Muscle of arm (tissue), 12 donors: ENCODE measurements around the gene JSRP1. TPM values are rescaled to one million over a fixed set of nuclear protein-coding genes. Genes with fewer than 3 reads are reported as not detected.

Source experiments
- polyA plus RNA-seq, 12 donors: library from polyadenylated mRNA; unstranded; fragments of 120-200 nt; gene quantifications; one replicate each; pipeline ENCODE4 v1.2.1, GENCODE V29; 2013; ENCODE audit not compliant: insufficient read length in 12 of 12

The JSRP1 gene
- polyA plus RNA-seq, 12 donors, result 28.5 to 107 (median 53.7) TPM; not detected in 1

Other genes starting within 250 kb of the JSRP1 start
- gene BTBD2, start 240.7 kb downstream of the JSRP1 start, polyA plus RNA-seq, result 10 to 100 TPM in 11 of 12 donors, not detected in 1; 51.2 to 83.3 (median 59.4) TPM
- gene MKNK2, start 205.2 kb downstream of the JSRP1 start, polyA plus RNA-seq, result 100 to 1,000 TPM in 3 of 12 donors, 10 to 100 TPM in 9; 51.7 to 925 (median 82.0) TPM
- 10 to 100 TPM in 11 of 12 donors, not detected in 1; 14.5 to 28.4 (median 15.8) TPM for gene MOB3A, start 160.1 kb downstream of the JSRP1 start, polyA plus RNA-seq
- gene IZUMO4, start 159.5 kb downstream of the JSRP1 start, polyA plus RNA-seq, result 1 to 10 TPM in 9 of 12 donors, under 1 TPM in 1, not detected in 2; 0.97 to 3.8 (median 2.0) TPM
- gene AP3D1, start 104.9 kb downstream of the JSRP1 start, polyA plus RNA-seq, result 10 to 100 TPM in 11 of 12 donors, not detected in 1; 32.3 to 77.2 (median 59.1) TPM
- gene DOT1L, start 92.5 kb downstream of the JSRP1 start, polyA plus RNA-seq, result 10 to 100 TPM in 11 of 12 donors, not detected in 1; 17.0 to 30.7 (median 21.3) TPM
- gene PLEKHJ1, start 20.1 kb downstream of the JSRP1 start, polyA plus RNA-seq, result 100 to 1,000 TPM in 1 of 12 donors, 10 to 100 TPM in 10, not detected in 1; 41.5 to 161 (median 54.8) TPM
- gene SF3A2, start 19.6 kb downstream of the JSRP1 start, polyA plus RNA-seq, result 10 to 100 TPM in 11 of 12 donors, not detected in 1; 43.8 to 91.0 (median 53.3) TPM
- 1 to 10 TPM in 10 of 12 donors, under 1 TPM in 1, not detected in 1; 0.28 to 7.8 (median 4.2) TPM for gene AMH, start 7.1 kb downstream of the JSRP1 start, polyA plus RNA-seq
- gene PEAK3, start 25.8 kb upstream of the JSRP1 start, polyA plus RNA-seq, result under 1 TPM in 7 of 12 donors, not detected in 5; 0.05 to 0.16 (median 0.09) TPM
- gene LINGO3, start 51.7 kb upstream of the JSRP1 start, polyA plus RNA-seq, result under 1 TPM in 5 of 12 donors, not detected in 7; 0.08 to 0.32 (median 0.11) TPM
- 10 to 100 TPM in 11 of 12 donors, not detected in 1; 51.9 to 73.7 (median 62.8) TPM for gene LSM7, start 72.2 kb upstream of the JSRP1 start, polyA plus RNA-seq
- 10 to 100 TPM in 11 of 12 donors, not detected in 1; 23.0 to 83.0 (median 35.4) TPM for gene SPPL2B, start 72.3 kb upstream of the JSRP1 start, polyA plus RNA-seq
- 1 to 10 TPM in 1 of 12 donors, under 1 TPM in 10, not detected in 1; 0.10 to 4.4 (median 0.28) TPM for gene TMPRSS9, start 103.8 kb upstream of the JSRP1 start, polyA plus RNA-seq
- gene TIMM13, start 171.2 kb upstream of the JSRP1 start, polyA plus RNA-seq, result 100 to 1,000 TPM in 1 of 12 donors, 10 to 100 TPM in 10, not detected in 1; 58.2 to 110 (median 74.9) TPM
- 100 to 1,000 TPM in 1 of 12 donors, 10 to 100 TPM in 11; 44.8 to 322 (median 65.0) TPM for gene LMNB2, start 200.5 kb upstream of the JSRP1 start, polyA plus RNA-seq
- 10 to 100 TPM in 5 of 12 donors, 1 to 10 TPM in 6, not detected in 1; 7.8 to 20.2 (median 8.7) TPM for gene GADD45B, start 219.7 kb upstream of the JSRP1 start, polyA plus RNA-seq